NT2/D1 (cell line): ENCODE data around the gene ADAMTS6.

Source experiments
- DNase-seq: peaks from one replicate; pipeline ENCODE4 v3.0.0-alpha.2; 2011; ENCODE audit warnings: low read depth, low spot score
- H3K27me3 ChIP-seq: 2 replicates; pipeline ENCODE4 v1.6.0; 2011; ENCODE audit warnings: mild to moderate bottlenecking; ENCODE audit not compliant: insufficient read length, insufficient read depth
- H3K36me3 ChIP-seq: 2 replicates; pipeline ENCODE4 v1.6.1; 2011; ENCODE audit warnings: mild to moderate bottlenecking, low read length, mixed read lengths; ENCODE audit not compliant: insufficient read depth, insufficient read length
- H3K4me1 ChIP-seq: 2 replicates; pipeline ENCODE4 v1.5.1; 2011; ENCODE audit not compliant: insufficient read depth, insufficient read length
- H3K4me3 ChIP-seq: 2 replicates; pipeline ENCODE4 v1.5.1; 2011; ENCODE audit warnings: low read depth; ENCODE audit not compliant: insufficient read length
- H3K9ac ChIP-seq: 2 replicates; pipeline ENCODE4 v1.6.0; 2011; ENCODE audit warnings: low read depth; ENCODE audit not compliant: insufficient read length
- H3K9me3 ChIP-seq: 2 replicates; pipeline ENCODE4 v1.5.1; 2011; ENCODE audit warnings: mild to moderate bottlenecking, low read length; ENCODE audit not compliant: insufficient read depth
- SUZ12 ChIP-seq: IDR thresholded peaks from 2 replicates; pipeline ENCODE4 v1.6.1; 2011; ENCODE audit not compliant: insufficient read length, insufficient read depth; ENCODE audit errors: extremely low read depth
- YY1 ChIP-seq: IDR thresholded peaks from 2 replicates; pipeline ENCODE4 v1.6.1; 2011; ENCODE audit not compliant: insufficient read length, insufficient read depth
- ZNF274 ChIP-seq: IDR thresholded peaks from 2 replicates; pipeline ENCODE4 v1.6.1; 2011; ENCODE audit warnings: mild to moderate bottlenecking, low read depth, low read length

ADAMTS6 gene

GRCh38 chr5:65366655-65367054 lies 115.1 kb downstream of the ADAMTS6 start:
- no peaks in the 10 kb centered on the region for H3K27me3 ChIP-seq
- H3K4me3 ChIP-seq = no peak overlapping the region
- H3K36me3 ChIP-seq = no peaks in the 10 kb centered on the region
- H3K4me1 ChIP-seq = no peaks in the 10 kb centered on the region
- no peak for DNase-seq
- H3K9me3 ChIP-seq = no peaks in the 10 kb centered on the region
- no peak overlapping the region for H3K9ac ChIP-seq
- TF ChIP-seq SUZ12 = no peak
- no peak for TF ChIP-seq YY1
- no peak for TF ChIP-seq ZNF274

- H3K27me3 ChIP-seq = no peaks in the 10 kb centered on the region
- no peaks in the 10 kb centered on the region for H3K36me3 ChIP-seq
- no peak for DNase-seq
- TF ChIP-seq ZNF274 (no peak), SUZ12 (no peak), YY1 (no peak)
- H3K9ac ChIP-seq = no peak overlapping the region
- H3K4me3 ChIP-seq = no peak overlapping the region
- H3K4me1 ChIP-seq = no peaks in the 10 kb centered on the region
- H3K9me3 ChIP-seq = no peaks in the 10 kb centered on the region
Observed at GRCh38 chr5:65364907-65365306, 116.8 kb downstream of the ADAMTS6 start.

GRCh38 chr5:65363499-65363898 lies 118.2 kb downstream of the ADAMTS6 start:
- no peak for DNase-seq
- H3K36me3 ChIP-seq = no peaks in the 10 kb centered on the region
- no peaks in the 10 kb centered on the region for H3K27me3 ChIP-seq
- H3K9ac ChIP-seq = no peak overlapping the region
- TF ChIP-seq YY1 (no peak), ZNF274 (no peak), SUZ12 (no peak)
- no peaks in the 10 kb centered on the region for H3K4me1 ChIP-seq
- H3K9me3 ChIP-seq = no peaks in the 10 kb centered on the region
- no peak overlapping the region for H3K4me3 ChIP-seq

GRCh38 chr5:65359981-65360380 lies 121.7 kb downstream of the ADAMTS6 start:
- Histone ChIP-seq H3K36me3 (no peaks in the 10 kb centered on the region), H3K4me3 (no peak overlapping the region), H3K9me3 (no peaks in the 10 kb centered on the region), H3K4me1 (no peaks in the 10 kb centered on the region), H3K9ac (no peak overlapping the region), H3K27me3 (no peaks in the 10 kb centered on the region)
- TF ChIP-seq YY1 (no peak), SUZ12 (no peak), ZNF274 (no peak)
- no peak for DNase-seq

- no peaks in the 10 kb centered on the region for H3K4me1 ChIP-seq
- TF ChIP-seq ZNF274 (no peak), SUZ12 (no peak), YY1 (no peak)
Observed at GRCh38 chr5:65359569-65359968, 122.2 kb downstream of the ADAMTS6 start.

GRCh38 chr5:65356274-65356673 lies 125.4 kb downstream of the ADAMTS6 start:
- no peak overlapping the region for H3K4me3 ChIP-seq
- H3K4me1 ChIP-seq = no peaks in the 10 kb centered on the region
- TF ChIP-seq YY1 (no peak), ZNF274 (no peak), SUZ12 (no peak)
- DNase-seq = no peak
- no peaks in the 10 kb centered on the region for H3K9me3 ChIP-seq
- no peaks in the 10 kb centered on the region for H3K36me3 ChIP-seq
- no peak overlapping the region for H3K9ac ChIP-seq
- H3K27me3 ChIP-seq = no peaks in the 10 kb centered on the region

More at GRCh38 chr5:65359569-65359968, 122.2 kb downstream of the ADAMTS6 start:
- Histone ChIP-seq H3K27me3 (no peaks in the 10 kb centered on the region), H3K36me3 (no peaks in the 10 kb centered on the region), H3K9ac (no peak overlapping the region), H3K9me3 (no peaks in the 10 kb centered on the region), H3K4me3 (no peak overlapping the region)
- no peak for DNase-seq

GRCh38 chr5:65355301-65355700 lies 126.4 kb downstream of the ADAMTS6 start:
- TF ChIP-seq ZNF274 = no peak
- no peak for TF ChIP-seq YY1
- TF ChIP-seq SUZ12 = no peak
- H3K9ac ChIP-seq = no peak overlapping the region
- H3K4me1 ChIP-seq = no peaks in the 10 kb centered on the region
- H3K36me3 ChIP-seq = no peaks in the 10 kb centered on the region
- H3K4me3 ChIP-seq = no peak overlapping the region
- H3K27me3 ChIP-seq = no peaks in the 10 kb centered on the region
- DNase-seq = no peak
- H3K9me3 ChIP-seq = no peaks in the 10 kb centered on the region

- DNase-seq = no peak
- H3K27me3 ChIP-seq = no peaks in the 10 kb centered on the region
- H3K36me3 ChIP-seq = no peaks in the 10 kb centered on the region
- H3K9ac ChIP-seq = no peak overlapping the region
- H3K4me3 ChIP-seq = no peak overlapping the region
- TF ChIP-seq YY1 = no peak
- no peak for TF ChIP-seq SUZ12
- TF ChIP-seq ZNF274 = no peak
- H3K4me1 ChIP-seq = no peaks in the 10 kb centered on the region
- H3K9me3 ChIP-seq = peaks cover 16% of the 10 kb centered on the region; the same call in 1 of the 2 replicates
Observed at GRCh38 chr5:65341835-65342234, 139.9 kb downstream of the ADAMTS6 start.
